SK-N-SH (cell line): ENCODE measurements around the gene LRRC58. TPM values are rescaled to one million over a fixed set of nuclear protein-coding genes. Genes with fewer than 3 reads are reported as not detected.

Source experiments
- polyA plus RNA-seq, 3 experiments: library from polyadenylated mRNA; depleted of rRNA; stranded (reverse); fragments of >200 nt; gene quantifications; 2 replicates each; pipeline ENCODE4 v1.2.3, GENCODE V29; 2012

Gene LRRC58
- polyA plus RNA-seq, 1 of the 3 experiments (the other 2 are of a cell fraction), result 5.8 TPM

Other genes starting within 250 kb of the LRRC58 start
- 0.31 and 0.34 TPM in 2 replicates for gene GPR156, start 64.1 kb downstream of the LRRC58 start, polyA plus RNA-seq (2012; rRNA removed)
- gene FSTL1, start 101.6 kb upstream of the LRRC58 start, polyA plus RNA-seq (2012; rRNA removed), result 329 and 454 TPM in 2 replicates
- 239 and 332 TPM in 2 replicates for gene NDUFB4, start 247.0 kb upstream of the LRRC58 start, polyA plus RNA-seq (2012; rRNA removed)